ENCODE results near the gene RASIP1.
"Not testable (repeated sequence)": the region's sequence is repeated elsewhere in the genome, so short reads cannot be mapped to it uniquely, and the experiment has no call there.

The RASIP1 gene, protein sequence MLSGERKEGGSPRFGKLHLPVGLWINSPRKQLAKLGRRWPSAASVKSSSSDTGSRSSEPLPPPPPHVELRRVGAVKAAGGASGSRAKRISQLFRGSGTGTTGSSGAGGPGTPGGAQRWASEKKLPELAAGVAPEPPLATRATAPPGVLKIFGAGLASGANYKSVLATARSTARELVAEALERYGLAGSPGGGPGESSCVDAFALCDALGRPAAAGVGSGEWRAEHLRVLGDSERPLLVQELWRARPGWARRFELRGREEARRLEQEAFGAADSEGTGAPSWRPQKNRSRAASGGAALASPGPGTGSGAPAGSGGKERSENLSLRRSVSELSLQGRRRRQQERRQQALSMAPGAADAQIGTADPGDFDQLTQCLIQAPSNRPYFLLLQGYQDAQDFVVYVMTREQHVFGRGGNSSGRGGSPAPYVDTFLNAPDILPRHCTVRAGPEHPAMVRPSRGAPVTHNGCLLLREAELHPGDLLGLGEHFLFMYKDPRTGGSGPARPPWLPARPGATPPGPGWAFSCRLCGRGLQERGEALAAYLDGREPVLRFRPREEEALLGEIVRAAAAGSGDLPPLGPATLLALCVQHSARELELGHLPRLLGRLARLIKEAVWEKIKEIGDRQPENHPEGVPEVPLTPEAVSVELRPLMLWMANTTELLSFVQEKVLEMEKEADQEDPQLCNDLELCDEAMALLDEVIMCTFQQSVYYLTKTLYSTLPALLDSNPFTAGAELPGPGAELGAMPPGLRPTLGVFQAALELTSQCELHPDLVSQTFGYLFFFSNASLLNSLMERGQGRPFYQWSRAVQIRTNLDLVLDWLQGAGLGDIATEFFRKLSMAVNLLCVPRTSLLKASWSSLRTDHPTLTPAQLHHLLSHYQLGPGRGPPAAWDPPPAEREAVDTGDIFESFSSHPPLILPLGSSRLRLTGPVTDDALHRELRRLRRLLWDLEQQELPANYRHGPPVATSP

DNA sequence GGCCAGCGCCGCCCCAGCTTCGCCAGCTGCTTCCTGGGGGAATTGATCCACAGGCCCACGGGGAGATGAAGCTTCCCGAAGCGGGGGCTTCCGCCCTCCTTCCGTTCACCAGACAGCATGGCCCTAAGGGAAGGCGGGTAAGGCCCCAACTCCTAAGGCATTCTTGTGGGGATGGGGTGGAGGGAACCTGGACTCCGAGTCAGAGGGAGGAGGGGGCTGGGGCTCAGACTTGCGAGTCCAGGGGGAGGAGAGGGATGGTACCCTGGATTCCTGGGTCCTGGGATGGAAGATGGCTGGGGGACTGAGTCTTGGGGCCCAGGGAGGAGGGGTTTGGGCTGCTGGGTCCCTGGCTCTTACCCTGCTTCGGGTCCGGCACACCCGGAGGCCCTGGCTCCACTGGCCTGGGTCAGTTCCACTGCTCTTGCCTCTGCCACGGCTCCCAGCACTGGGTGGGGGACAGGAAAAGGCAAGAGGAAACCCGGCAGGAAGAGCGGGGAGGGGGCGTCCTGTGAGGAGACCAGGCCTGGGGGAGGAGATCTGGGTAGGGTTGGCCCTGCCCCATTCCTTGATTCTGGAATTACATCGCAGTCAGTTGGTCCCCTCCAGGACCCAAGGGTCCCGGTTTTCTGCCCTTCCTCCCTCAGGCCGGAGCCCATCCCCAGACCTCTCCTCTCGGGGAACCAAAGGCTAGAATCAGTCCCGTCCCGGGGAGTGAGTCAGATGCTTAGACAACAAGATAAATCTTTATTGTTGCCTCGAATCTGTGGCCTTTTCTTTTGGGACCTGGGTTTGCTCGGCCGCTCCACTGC, at the start of gene RASIP1:
RASIP1 (minus strand) TSS at position 447 of the 809 bp plus-strand sequence; CDS start at position 119, 328 bp downstream.
- DNase-seq (ENCODE audit: low spot score) = no peak

DNA sequence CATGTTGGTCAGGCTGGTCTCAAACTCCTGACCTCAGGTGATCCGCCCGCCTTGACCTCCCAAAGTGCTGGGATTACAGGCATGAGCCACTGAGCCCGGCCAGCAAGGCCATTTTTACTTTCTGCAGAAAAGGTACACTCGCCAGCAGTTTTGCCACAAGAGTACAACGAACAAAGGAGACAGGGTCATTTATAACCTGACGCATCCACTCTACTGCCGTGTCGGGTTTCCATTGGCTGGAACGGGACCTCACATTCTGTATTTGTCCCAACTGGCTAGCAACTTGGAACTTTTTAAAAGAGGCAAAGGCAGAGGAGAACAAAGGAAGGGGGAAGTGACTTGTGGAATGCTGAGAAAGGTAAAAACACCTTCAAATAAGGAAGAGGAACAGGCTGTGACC, 46.9 kb upstream of the RASIP1 start:
- DNase-seq (ENCODE audit: low spot score) = not testable (repeated sequence)

DNA sequence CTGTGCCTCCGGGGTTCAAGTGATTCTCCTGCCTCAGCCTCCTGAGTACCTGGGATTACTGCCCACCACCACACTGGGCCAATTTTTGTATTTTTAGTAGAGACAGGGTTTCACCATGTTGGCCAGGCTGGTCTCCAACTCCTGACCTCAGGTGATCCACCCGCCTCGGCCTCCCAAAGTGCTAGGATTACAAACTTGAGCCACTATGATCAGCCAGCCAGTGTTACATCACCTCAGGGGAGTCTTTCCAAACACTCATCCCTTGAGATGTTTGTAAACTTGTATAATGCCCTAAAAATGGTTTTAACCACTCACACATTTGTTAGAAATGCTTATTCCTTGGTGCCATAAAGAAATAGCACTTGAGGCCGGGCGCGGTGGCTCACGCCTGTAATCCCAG, 46.0 kb upstream of the RASIP1 start:
- DNase-seq (ENCODE audit: low spot score) = not testable (repeated sequence)

DNA sequence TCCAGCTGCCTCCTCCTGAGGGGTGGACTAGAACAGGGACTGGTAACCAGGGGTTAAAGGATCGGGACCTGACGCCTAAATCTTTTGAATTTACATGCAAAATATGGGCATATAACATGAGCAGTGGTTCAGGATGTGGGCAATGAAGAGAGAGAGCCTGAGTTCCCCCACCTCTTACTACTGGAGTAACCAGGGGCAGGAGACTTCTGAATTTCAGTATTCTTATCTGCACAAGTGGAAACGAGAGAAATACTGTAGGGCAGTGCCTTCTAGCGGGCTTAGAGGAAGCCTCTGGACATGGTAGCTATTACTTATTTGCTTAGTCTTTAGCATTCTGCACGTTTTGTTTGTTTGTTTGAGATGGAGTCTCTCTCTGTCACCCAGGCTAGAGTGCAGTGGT, 44.1 kb upstream of the RASIP1 start:
- DNase-seq (ENCODE audit: low spot score) = no peak

DNA sequence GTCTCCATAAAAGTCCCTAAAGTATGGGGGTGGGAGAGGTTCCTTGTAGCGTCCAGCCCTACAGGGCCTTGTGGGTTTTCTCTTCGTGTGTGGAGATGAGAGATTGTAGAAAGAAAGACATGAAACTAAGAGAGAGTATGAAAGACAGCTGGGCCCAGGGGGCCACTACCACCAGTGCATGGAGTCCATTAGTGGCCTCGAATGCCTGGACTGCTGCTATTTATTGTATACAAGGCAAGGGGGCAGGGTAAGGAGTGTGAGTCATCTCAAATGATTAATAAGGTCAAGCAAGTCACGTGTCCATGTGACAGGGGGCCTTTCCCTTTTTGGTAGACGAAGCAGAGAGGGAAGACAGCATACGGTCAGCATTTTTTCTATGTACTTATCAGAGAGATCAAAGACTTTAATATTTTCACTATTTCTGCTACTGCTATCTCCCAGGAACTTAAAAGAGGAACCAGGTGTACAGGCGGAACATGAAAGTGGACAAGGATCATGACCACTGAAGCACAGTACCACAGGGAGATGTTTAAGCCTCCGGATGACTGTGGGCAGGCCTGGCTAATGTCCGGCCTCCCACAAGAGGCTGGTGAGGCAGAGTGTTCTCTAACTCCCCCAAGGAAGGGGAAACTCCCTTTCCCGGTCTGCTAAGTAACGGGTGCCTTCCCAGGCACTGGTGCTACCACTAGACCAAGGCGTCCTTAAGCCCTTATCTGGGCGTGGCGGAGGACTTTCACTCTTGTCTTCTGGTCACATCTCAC, 40.4 kb upstream of the RASIP1 start:
- DNase-seq (ENCODE audit: low spot score) = no peak

DNA sequence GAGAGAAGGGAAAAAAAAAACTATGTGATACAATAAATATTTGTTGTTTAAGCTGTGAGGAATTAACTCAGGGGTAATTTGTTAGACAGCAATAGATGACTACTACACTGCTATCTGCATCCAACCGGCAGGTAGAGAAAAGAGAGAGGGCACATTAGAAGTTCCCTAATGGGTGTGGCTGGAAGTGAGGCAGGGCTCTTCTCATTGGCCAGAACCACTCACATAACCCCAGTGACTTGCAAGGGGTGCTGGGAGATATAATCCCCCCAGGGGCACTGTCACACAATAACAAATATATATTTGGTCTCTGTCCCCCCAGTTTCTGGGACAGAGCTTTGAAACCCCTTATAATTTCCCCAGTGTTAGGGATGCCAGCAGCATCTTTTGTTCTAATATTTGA, 39.2 kb upstream of the RASIP1 start:
- DNase-seq (ENCODE audit: low spot score) = no peak

DNA sequence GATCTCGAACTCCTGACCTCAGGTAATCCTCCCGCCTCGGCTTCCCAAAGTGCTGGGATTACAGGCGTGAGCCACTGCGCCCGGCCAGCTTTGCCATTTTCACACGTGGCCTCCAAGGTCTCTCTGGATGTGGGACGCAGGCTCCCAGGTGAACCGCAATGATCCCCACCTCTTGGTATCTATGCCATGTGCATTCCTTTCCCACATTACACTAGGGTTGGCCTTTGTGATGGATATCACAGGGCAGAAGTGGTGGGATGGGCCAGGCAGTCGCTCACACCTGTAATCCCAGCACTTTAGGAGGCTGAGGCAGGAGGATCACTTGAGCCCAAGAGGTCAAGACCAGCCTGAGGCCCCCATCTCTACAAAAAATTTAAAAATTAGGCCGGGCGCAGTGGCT, 37.3 kb upstream of the RASIP1 start:
- DNase-seq (ENCODE audit: low spot score) = no peak

DNA sequence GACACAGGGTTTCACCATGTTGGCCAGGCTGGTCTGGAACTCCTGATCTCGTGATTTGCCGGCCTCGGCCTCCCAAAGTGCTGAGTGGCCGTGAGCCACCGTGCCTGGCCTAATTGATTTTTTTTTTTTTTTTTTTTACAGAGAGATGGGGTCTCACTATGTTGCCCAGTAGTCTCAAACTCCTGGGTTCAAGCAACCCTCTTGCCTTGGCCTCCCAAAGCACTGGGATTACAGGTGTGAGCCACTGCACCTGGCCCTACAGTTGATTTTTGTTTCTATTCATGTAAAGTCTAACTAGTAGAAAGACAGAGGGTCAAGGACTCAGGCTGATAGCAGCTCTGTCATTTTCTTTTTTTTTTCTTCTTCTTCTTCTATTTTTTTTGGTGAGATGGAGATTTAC, 36.7 kb upstream of the RASIP1 start:
- DNase-seq (ENCODE audit: low spot score) = no peak

DNA sequence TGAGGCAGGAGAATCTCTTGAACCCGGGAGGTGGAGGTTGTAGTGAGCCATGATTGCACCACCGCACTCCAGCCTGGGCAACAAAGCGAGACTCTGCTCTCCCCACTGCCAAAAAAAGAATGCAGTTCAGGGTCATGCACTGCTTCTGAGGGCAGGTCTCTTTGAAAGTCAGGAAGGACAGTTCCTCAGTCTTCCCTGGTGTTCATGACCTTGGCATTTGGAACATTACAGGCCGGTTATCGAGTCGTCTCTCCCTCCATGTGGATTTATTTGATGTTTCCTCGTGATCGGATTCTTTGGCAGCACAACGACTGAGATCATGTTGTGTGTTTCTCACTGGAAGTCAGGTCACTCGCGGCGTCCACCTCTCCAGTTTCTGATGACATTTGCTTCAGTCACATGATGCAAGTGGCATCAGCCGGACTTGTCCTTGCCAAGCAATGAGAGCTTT, 32.1 kb upstream of the RASIP1 start:
- DNase-seq (ENCODE audit: low spot score) = no peak

DNA sequence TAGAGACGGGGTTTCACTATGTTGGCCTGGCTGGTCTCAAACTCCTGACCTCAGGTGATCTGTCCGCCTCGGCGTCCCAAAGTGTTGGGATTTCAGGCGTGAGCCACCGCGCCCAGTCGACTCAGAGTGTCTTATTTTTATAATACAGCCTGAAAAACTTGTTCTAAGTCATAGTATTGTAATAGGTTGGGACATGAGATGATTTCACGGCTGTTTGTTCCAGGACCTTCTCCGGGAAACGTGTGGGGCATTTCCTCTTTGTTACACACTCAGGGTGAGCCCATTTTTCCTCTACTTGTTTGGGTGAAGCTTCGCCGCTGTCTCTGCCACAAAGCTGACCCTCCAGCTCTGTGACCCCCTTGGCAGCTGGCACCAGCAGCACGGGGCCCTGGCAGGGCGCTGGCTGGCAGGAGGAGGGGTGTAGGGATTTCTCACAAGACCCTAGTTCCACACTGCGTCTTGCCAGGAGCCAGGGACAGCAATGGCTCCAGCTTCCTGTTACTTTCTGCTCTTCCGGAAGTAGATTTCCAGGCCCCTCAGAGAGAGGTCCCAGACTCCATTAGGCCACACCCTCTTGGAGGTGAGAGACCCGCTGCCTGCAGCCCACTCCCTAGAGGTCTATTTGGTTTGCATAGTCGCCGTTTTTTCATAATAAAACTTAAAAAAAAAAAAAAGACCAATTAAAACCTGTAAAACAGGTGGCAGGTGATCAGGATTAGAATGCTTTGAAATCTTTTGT, 30.5 kb upstream of the RASIP1 start:
- no peak for DNase-seq (ENCODE audit: low spot score)

DNA sequence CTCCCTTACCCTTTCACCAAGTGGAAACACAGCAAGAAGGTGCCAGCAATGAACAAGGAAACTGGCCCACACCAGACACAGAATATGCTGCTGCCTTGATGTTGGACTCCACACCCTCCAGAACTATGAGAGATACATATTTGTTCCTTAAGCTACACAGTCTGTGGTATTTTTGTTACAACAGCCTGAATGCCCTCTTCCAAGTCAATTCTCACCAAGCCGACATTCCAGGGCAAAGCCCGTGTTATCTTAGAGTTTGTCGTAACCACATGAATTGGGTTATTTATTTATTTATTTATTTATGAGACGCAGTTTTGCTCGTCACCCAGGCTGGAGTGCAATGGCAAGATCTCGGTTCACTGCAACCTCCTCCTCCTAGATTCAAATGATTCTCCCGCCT, 29.9 kb upstream of the RASIP1 start:
- no peak for DNase-seq (ENCODE audit: low spot score)

DNA sequence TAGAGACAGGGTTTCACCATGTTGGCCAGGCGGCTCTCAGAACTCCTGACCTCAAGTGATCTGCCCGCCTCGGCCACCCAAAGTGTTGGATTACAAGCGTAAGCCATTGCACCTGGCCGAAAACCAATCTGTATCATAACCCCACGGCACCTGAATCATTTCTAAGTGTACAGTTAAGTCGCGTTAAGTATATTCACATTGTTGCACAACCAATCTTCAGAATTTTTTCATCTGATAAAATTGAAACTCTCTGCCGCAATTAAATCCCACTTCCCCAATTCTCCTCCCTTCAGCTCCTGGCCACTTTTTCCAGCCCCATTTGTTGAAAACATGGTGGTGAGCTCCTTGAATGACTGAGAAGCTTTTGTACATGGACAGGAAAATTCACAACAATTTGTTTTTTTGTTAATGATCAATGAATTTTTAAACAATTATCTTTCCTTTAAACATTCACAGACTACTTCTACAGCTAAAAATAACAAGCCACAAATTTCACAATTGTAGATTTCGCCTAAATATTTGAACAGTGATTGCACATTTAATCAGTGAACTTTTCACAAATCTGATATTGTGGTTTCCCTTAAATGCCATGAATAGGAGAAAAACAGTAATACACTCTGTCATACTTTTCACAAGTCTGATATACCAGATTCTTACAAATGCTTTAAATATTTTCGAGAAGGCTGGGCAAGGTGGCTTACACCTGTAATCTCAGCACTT, 28.7 kb upstream of the RASIP1 start:
- DNase-seq (ENCODE audit: low spot score) = no peak

DNA sequence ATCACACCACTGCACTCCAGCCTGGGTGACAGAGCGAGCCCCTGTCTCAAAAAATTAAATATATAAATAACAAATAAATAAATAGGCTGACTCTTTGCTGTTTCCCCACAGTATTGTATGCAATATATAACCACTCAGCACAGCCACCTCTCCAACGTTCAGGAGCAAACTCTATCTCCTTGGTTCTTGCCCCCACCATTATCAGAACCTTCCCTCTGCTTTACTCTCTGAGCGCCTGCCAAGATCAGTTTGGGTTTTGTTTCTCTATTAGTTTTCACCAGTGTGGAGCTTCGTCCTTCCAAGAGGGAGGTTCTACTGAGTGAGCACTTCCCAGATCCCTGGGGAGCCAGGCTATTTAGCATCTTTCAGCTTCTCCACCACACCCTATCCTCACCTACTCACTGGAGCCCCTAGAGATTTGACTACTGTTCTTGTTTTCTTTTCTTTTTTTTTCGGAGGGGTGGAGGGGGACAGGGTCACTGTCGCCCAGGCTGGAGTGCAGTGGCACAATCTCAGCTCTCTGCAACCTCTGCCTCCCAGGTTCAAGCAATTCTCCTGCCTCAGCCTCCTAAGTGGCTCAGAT, 27.9 kb upstream of the RASIP1 start:
- not testable (repeated sequence) for DNase-seq (ENCODE audit: low spot score)

DNA sequence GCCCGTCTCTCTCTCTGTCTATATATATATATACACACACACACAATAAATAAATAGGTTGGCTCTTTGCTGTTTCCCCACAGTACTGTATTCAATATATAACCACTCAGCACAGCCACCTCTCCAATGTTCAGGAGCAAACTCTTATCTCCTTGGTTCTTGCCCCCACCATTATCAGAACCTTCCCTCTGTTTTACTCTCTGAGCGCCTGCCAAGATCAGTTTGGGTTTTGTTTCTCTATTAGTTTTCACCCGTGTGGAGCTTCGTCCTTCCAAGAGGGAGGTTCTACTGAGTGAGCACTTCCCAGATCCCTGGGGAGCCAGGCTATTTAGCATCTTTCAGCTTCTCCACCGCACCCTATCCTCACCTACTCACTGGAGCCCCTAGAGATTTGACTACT, 25.4 kb upstream of the RASIP1 start:
- DNase-seq (ENCODE audit: low spot score) = not testable (repeated sequence)

DNA sequence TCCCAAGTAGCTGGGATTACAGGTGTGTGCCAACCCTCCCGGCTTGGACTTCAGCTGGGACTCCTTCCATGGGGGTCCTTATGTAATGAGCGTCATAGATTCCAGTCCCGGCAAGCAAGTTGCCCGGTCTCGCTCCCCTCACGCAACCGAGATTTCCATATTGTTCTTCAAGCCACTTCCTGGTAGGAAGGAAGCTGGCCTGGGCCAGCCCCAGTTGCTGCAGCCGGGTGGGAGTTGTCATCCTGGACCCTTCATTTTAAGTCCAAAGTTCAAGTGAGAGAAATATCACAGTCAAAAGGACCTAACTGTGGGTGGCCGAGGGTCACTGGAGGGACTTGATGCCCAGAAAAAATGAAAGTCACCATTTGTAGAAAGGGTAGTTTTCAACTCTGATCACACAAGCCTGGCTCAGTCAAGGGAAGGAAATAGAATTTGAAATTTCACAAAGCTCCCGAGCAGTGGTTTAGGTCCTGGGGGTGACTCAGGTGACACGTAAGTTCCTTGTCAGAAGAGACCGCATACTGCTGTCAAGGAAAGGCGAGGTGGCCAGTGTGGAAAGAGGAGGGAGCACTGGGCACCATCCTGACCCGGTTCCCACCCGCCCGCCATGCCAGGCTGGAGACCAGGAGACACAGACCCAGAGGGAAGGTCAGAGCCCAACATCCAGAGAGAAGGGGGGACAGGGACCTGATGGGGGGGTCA, 20.2 kb upstream of the RASIP1 start:
- DNase-seq (ENCODE audit: low spot score) = no peak

DNA sequence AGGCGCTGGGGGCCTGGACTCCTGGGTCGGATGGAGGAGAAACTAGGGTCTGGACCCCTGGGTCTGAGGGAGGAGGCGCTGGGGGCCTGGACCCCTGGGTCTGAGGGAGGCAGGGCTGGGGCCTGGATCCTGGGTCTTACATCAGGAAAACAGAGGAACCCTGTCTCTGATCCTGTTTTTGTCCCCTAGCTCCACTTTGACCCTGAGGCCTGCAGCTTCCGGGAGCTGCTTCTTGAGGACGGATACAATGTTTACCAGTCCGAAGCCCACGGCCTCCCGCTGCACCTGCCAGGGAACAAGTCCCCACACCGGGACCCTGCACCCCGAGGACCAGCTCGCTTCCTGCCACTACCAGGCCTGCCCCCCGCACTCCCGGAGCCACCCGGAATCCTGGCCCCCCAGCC, 17.3 kb upstream of the RASIP1 start:
- DNase-seq (ENCODE audit: low spot score) = no peak

DNA sequence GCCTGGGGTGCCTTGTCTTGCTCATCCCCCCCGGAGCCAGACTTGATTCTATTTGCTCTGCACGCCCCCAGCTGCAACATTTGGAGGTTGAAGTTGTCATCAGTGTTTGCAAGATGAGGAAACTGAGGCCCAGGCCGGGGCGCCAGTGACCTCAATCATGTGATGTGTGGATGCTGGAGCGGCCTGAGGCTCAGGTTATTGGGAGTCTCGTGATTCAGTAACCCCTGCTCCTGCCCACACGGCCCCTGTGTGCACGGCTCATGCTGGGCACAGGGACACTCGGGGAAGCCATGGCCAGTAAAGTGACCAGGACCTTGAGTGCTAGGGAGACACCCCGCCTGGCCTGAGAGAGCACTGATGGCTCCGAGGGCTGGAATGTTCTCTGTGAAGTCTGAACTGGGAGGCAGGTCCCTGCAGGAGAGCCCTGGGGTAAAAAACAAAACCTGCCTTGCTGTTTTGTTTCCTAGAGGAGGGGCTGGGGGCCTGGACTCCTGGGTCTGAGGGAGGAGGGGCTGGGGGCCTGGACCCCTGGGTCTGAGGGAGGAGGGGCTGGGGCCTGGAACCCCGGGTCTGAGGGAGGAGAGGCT, 16.8 kb upstream of the RASIP1 start:
- DNase-seq (ENCODE audit: low spot score) = no peak

DNA sequence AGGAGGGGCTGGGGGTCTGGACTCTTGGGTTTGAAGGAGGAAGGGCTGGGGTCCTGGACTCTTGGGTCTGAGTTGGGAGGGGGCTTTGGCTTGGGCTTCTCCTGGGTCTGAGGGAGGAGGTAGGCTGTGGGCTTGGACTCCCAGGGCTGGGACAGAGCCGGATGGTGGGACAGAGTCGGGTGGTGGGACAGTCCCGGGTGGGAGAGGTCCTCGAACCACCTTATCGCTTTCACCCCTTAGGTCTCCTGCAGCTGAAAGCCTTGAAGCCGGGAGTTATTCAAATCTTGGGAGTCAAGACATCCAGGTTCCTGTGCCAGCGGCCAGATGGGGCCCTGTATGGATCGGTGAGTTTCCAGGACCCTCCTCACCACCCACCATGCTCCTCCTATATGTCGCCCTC, 16.3 kb upstream of the RASIP1 start:
- no peak for DNase-seq (ENCODE audit: low spot score)

DNA sequence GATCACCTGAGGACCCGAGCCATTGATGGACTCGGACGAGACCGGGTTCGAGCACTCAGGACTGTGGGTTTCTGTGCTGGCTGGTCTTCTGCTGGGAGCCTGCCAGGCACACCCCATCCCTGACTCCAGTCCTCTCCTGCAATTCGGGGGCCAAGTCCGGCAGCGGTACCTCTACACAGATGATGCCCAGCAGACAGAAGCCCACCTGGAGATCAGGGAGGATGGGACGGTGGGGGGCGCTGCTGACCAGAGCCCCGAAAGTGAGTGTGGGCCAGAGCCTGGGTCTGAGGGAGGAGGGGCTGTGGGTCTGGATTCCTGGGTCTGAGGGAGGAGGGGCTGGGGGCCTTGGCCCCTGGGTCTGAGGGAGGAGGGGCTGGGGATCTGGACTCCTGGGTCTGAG, 15.8 kb upstream of the RASIP1 start:
- no peak for DNase-seq (ENCODE audit: low spot score)

Data from activated CD4-positive, alpha-beta T cell treated with anti-CD3 and anti-CD28 coated beads, Interleukin-2, Interleukin-4, amounts not matched to agents 100 ng/mL and 50 ng/mL, durations not matched to agents 16 hours and 8 hours (primary cell).